Trophoblast cell (in vitro differentiated cells and primary cell): Measurements from ENCODE around the gene SFSWAP.

Source experiments
- DNase-seq, 2 donors: peaks; one replicate each; pipeline ENCODE4 v3.0.0-alpha.2; 2016
- H2AFZ ChIP-seq: 2 replicates; pipeline ENCODE4 v1.6.1; 2013; ENCODE audit warnings: low read length, moderate library complexity, mild to moderate bottlenecking; ENCODE audit not compliant: insufficient read depth, poor library complexity
- H2AK5ac ChIP-seq: 2 replicates; pipeline ENCODE4 v1.6.1; 2013; ENCODE audit warnings: mild to moderate bottlenecking, low read length
- H2BK120ac ChIP-seq: 2 replicates; pipeline ENCODE4 v1.6.1; 2013; ENCODE audit warnings: low read length, mild to moderate bottlenecking, moderate library complexity; ENCODE audit not compliant: insufficient read depth, poor library complexity
- H2BK12ac ChIP-seq: 2 replicates; pipeline ENCODE4 v1.6.1; 2013; ENCODE audit warnings: mild to moderate bottlenecking, low read length, moderate library complexity
- H2BK5ac ChIP-seq: 2 replicates; pipeline ENCODE4 v1.6.1; 2013; ENCODE audit warnings: low read length, low read depth, moderate library complexity, mild to moderate bottlenecking; ENCODE audit not compliant: poor library complexity
- H3K14ac ChIP-seq: 2 replicates; pipeline ENCODE4 v1.6.1; 2013; ENCODE audit warnings: mild to moderate bottlenecking, low read length
- H3K18ac ChIP-seq: 2 replicates; pipeline ENCODE4 v1.6.1; 2013; ENCODE audit warnings: mild to moderate bottlenecking, low read length
- H3K23ac ChIP-seq: 2 replicates; pipeline ENCODE4 v1.6.1; 2013; ENCODE audit warnings: low read length
- H3K27ac ChIP-seq: 2 replicates; pipeline ENCODE4 v1.5.1; 2013; ENCODE audit warnings: low read depth, mild to moderate bottlenecking, inconsistent platforms, low read length, moderate library complexity
- H3K27me3 ChIP-seq: 2 replicates; pipeline ENCODE4 v1.6.1; 2013; ENCODE audit warnings: inconsistent platforms, mild to moderate bottlenecking, low read length, moderate library complexity; ENCODE audit not compliant: insufficient read depth
- H3K36me3 ChIP-seq, 2 experiments: 1 replicate in 1 of 2; 2 replicates in 1 of 2; pipeline ENCODE4 v1.6.1; 2013; ENCODE audit warnings: low read length in 2 of 2, mild to moderate bottlenecking in 2 of 2, moderate library complexity in 1 of 2; ENCODE audit not compliant: insufficient read depth in 2 of 2, control insufficient read depth in 1 of 2
- H3K4ac ChIP-seq: 2 replicates; pipeline ENCODE4 v1.6.1; 2013; ENCODE audit warnings: low read depth, mild to moderate bottlenecking, low read length, moderate library complexity
- H3K4me1 ChIP-seq, 2 experiments: 1 replicate in 1 of 2; 2 replicates in 1 of 2; pipeline ENCODE4 v1.6.1; 2013; ENCODE audit warnings: low read length in 2 of 2, mild to moderate bottlenecking in 2 of 2, moderate library complexity in 1 of 2; ENCODE audit not compliant: insufficient read depth in 2 of 2, control insufficient read depth in 1 of 2
- H3K4me2 ChIP-seq: 2 replicates; pipeline ENCODE4 v1.6.1; 2013; ENCODE audit warnings: inconsistent platforms, mild to moderate bottlenecking, low read length, moderate library complexity
- H3K4me3 ChIP-seq: 2 replicates; pipeline ENCODE4 v1.5.1; 2013; ENCODE audit warnings: mild to moderate bottlenecking, low read depth, low read length, inconsistent platforms
- H3K79me1 ChIP-seq: one replicate; pipeline ENCODE4 v1.6.1; 2013; ENCODE audit warnings: low read length
- H3K79me2 ChIP-seq: 2 replicates; pipeline ENCODE4 v1.6.1; 2013; ENCODE audit warnings: low read length, mild to moderate bottlenecking; ENCODE audit not compliant: control insufficient read depth, insufficient read depth, poor library complexity
- H3K9ac ChIP-seq: 2 replicates; pipeline ENCODE4 v1.6.1; 2013; ENCODE audit warnings: mild to moderate bottlenecking, low read length
- H3K9me3 ChIP-seq: 2 replicates; pipeline ENCODE4 v1.6.1; 2013; ENCODE audit warnings: low read depth, mild to moderate bottlenecking, control low read depth, inconsistent platforms, low read length; ENCODE audit not compliant: insufficient read depth
- H4K12ac ChIP-seq: 2 replicates; pipeline ENCODE4 v1.6.1; 2013; ENCODE audit warnings: low read depth, mild to moderate bottlenecking, low read length, moderate library complexity
- H4K8ac ChIP-seq: 2 replicates; pipeline ENCODE4 v1.6.1; 2013; ENCODE audit warnings: low read depth, mild to moderate bottlenecking, low read length, moderate library complexity
- H4K91ac ChIP-seq: one replicate; pipeline ENCODE4 v1.6.1; 2013; ENCODE audit warnings: low read depth, mild to moderate bottlenecking, low read length, moderate library complexity
- WGBS: extraction: QIAGEN DNeasy Blood & Tissue Kit; methylation state at CpG from one replicate; pipeline ENCODE4 v1.1.7; 2013; ENCODE audit warnings: missing lambda C conversion rate; ENCODE audit not compliant: insufficient read length, insufficient coverage; ENCODE audit errors: extremely low coverage; 5-methylcytosine and 5-hydroxymethylcytosine counted together

Gene SFSWAP

DNA sequence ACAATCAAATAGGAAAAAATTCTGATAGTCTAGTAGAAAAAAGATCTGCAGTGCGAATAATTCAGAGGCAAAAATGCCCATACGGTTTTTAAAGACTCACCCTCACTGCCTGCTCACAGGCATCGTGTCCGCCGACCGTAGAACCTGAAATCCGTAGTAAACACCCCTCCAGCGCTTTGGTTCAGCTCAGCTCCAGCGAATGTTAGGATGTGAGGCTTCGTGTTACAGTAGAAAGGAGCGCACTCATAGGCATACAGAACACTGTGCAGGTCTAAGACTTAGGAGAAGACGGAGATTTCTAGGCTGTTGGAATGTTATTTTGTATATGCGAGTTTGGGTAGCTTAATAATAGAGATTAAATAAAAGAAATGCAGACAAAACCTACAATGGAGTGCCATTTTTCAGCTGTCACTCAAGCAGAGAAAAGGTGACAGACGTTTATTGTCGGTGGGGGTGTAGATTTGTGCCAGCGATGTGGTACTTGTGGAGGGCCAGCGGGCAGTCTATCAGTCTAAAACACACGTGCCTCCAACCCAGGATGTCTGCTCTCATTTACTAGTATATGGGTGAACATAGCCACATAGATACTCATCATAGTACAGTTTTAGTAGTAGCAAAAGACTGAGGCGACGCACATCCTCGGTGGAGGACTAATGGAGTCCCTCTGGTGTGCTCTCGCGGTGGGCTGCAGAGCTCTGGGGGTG lies 25.7 kb downstream of the SFSWAP start:
- no peak overlapping the region for H3K23ac ChIP-seq
- H3K79me1 ChIP-seq: peaks cover 9% of the 10 kb centered on the region
- H4K91ac ChIP-seq: peak overlapping the region; percentile 40
- H3K79me2 ChIP-seq: no peaks in the 10 kb centered on the region
- H2BK120ac ChIP-seq: no peak overlapping the region
- H3K14ac ChIP-seq: no peak overlapping the region
- no peak overlapping the region for H4K8ac ChIP-seq
- no peak overlapping the region for H3K18ac ChIP-seq
- no peak overlapping the region for H2AFZ ChIP-seq
- H3K9me3 ChIP-seq: peaks cover 1% of the 10 kb centered on the region
- H3K9ac ChIP-seq: no peak overlapping the region
- H2BK5ac ChIP-seq: peak overlapping the region; percentile 18
- H3K4me1 ChIP-seq: peaks cover 2 to 7% of the 10 kb centered on the region in 2 experiments
- no peak overlapping the region for H3K4me3 ChIP-seq
- 100% methylated on average over 2 of the region's 23 CpGs for WGBS
- no peak overlapping the region for H2BK12ac ChIP-seq
- H2AK5ac ChIP-seq: no peak overlapping the region
- DNase-seq: peak in 1 of 2 donors; percentile 7
- H3K36me3 ChIP-seq: peaks cover 37 to 40% of the 10 kb centered on the region in 2 experiments
- H3K4ac ChIP-seq: no peak overlapping the region
- H3K27me3 ChIP-seq: no peaks in the 10 kb centered on the region
- peak overlapping the region; percentile 88 for H3K27ac ChIP-seq
- H3K4me2 ChIP-seq: peak overlapping the region; percentile 55
- no peak overlapping the region for H4K12ac ChIP-seq

DNA sequence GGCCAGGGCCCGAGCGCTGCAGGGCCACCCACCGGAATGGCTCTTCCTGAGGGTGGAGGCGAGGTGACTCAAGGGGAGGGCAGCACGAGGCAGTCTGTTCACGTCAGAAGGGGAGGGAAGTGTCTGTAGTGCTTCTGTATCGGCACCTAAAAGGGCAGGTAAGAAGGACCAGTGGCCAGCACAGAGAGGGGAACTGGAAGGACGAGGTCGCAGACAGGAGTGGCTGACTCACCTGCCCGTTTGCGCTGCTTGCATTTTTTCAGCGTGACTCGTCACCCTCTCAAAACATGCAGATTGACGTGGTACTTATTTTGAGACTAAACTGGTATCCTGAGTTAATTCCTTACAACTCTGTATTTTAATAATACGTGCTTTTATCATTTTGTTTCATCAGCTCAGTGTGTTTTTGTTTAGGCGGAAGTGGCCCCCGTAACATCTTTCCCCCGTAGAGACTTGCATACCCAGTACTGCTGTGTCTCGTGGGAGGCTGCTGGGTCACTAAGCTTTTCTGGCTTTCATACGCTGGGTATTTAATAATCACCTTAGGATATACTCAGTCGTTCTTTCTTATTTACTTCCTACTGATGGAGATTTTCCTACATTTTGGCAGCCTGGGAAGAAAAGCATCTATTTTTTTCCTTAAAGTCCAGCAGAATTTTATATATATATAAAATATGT lies 26.4 kb downstream of the SFSWAP start:
- H3K4ac ChIP-seq: no peak overlapping the region
- no CpG with 5 or more reads among the region's 21 CpGs for WGBS
- no peaks in the 10 kb centered on the region for H3K79me2 ChIP-seq
- no peak overlapping the region for H3K18ac ChIP-seq
- no peak overlapping the region for H4K8ac ChIP-seq
- H3K79me1 ChIP-seq: peaks cover 9% of the 10 kb centered on the region
- no peak overlapping the region for H3K14ac ChIP-seq
- no peak overlapping the region for H3K23ac ChIP-seq
- H3K4me3 ChIP-seq: no peak overlapping the region
- peaks cover 2 to 7% of the 10 kb centered on the region in 2 experiments for H3K4me1 ChIP-seq
- no peak overlapping the region for H2BK12ac ChIP-seq
- H2BK5ac ChIP-seq: peak overlapping the region; percentile 42
- H4K91ac ChIP-seq: peak overlapping the region; percentile 40
- H3K36me3 ChIP-seq: peaks cover 39 to 42% of the 10 kb centered on the region in 2 experiments
- H3K27me3 ChIP-seq: no peaks in the 10 kb centered on the region
- H3K9me3 ChIP-seq: peaks cover 3% of the 10 kb centered on the region
- peak overlapping the region; percentile 55 for H3K4me2 ChIP-seq
- H2AFZ ChIP-seq: no peak overlapping the region
- H3K27ac ChIP-seq: peak overlapping the region; percentile 88
- H2AK5ac ChIP-seq: no peak overlapping the region
- DNase-seq: peak; percentile 98
- H3K9ac ChIP-seq: no peak overlapping the region
- H4K12ac ChIP-seq: no peak overlapping the region
- no peak overlapping the region for H2BK120ac ChIP-seq

DNA sequence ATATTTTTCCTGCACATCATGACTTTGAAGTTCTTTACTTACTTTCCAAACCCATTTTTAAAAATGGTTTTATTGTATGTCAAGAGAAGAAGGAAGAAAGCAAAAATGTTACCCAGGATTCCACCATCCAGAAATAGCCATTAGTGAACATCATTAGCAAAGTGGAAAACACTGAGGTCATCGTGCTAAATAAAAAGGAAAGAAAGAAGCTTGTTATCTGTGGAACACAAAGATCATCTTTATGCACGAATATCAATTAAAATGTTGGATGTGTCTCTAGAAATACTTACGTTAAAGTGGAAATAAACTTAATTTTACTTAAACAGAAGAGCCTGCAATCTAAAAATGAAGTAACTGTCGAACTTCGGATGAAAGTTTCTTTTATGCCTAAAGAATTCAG lies 27.3 kb downstream of the SFSWAP start:
- peaks cover 9% of the 10 kb centered on the region for H3K79me1 ChIP-seq
- WGBS: no CpG with 5 or more reads among the region's 5 CpGs

DNA sequence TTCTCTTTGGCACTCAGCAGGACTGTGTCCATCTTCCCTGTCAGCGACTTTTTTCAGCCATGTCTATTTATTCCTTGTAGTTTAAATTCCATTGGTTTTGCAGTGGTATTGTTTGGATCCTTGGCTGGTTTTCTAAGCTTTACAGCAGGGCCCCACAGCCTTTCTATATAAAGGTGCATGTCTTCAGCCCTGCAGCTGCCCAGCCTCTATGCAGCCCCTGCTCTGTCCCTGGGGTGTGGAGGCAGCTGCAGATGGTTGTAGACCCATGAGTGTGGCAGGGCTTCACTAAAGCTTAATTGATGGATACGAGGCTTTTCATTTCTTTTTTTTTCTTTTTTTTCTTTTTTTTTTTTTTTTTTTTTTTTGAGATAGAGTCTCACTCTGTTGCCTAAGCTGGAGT lies 29.7 kb downstream of the SFSWAP start:
- no peak overlapping the region for H2BK5ac ChIP-seq

More for the DNA sequence above, 27.3 kb downstream of the SFSWAP start:
- Histone ChIP-seq H3K27me3 (no peaks in the 10 kb centered on the region), H3K4me3 (no peak overlapping the region), H4K91ac (no peak overlapping the region), H2BK120ac (no peak overlapping the region), H2BK5ac (no peak overlapping the region), H4K8ac (no peak overlapping the region), H3K36me3 (peaks cover 32 to 40% of the 10 kb centered on the region in 2 experiments), H3K9ac (no peak overlapping the region), H3K9me3 (peaks cover 2% of the 10 kb centered on the region), H3K4ac (no peak overlapping the region), H3K27ac (no peak overlapping the region), H2AFZ (no peak overlapping the region), H3K18ac (no peak overlapping the region), H3K14ac (no peak overlapping the region), H2AK5ac (no peak overlapping the region), H3K23ac (no peak overlapping the region), H4K12ac (no peak overlapping the region), H2BK12ac (no peak overlapping the region), H3K4me2 (no peak overlapping the region), H3K4me1 (peaks cover 2 to 7% of the 10 kb centered on the region in 2 experiments), H3K79me2 (no peaks in the 10 kb centered on the region)
- DNase-seq: no peak

More for the DNA sequence above, 29.7 kb downstream of the SFSWAP start:
- no peak overlapping the region for H3K4me2 ChIP-seq
- H3K9ac ChIP-seq: no peak overlapping the region
- H3K79me2 ChIP-seq: no peaks in the 10 kb centered on the region
- H3K36me3 ChIP-seq: peaks cover 19 to 38% of the 10 kb centered on the region in 2 experiments
- H2AK5ac ChIP-seq: no peak overlapping the region
- H2BK12ac ChIP-seq: no peak overlapping the region
- H3K14ac ChIP-seq: no peak overlapping the region
- no CpG with 5 or more reads among the region's 2 CpGs for WGBS
- no peak overlapping the region for H3K23ac ChIP-seq
- no peak overlapping the region for H4K8ac ChIP-seq
- H2BK120ac ChIP-seq: no peak overlapping the region
- no peak overlapping the region for H3K27ac ChIP-seq
- peaks cover 9% of the 10 kb centered on the region for H3K9me3 ChIP-seq
- no peak overlapping the region for H2AFZ ChIP-seq
- H4K12ac ChIP-seq: no peak overlapping the region
- peaks cover 2 to 7% of the 10 kb centered on the region in 2 experiments for H3K4me1 ChIP-seq
- H3K27me3 ChIP-seq: no peaks in the 10 kb centered on the region
- H3K79me1 ChIP-seq: peaks cover 9% of the 10 kb centered on the region
- H4K91ac ChIP-seq: no peak overlapping the region
- H3K18ac ChIP-seq: no peak overlapping the region
- no peak overlapping the region for H3K4ac ChIP-seq
- H3K4me3 ChIP-seq: no peak overlapping the region
- DNase-seq: no peak
